K562 (cell line): Measurements from ENCODE around the gene GLI1. TPM values are rescaled to one million over a fixed set of nuclear protein-coding genes. Genes with fewer than 3 reads are reported as not detected.

Source experiments
- NFRKB ChIP-seq: fragments of 450-650 bp; IDR thresholded peaks from 2 replicates; pipeline ENCODE4 v1.6.1; 2016; ENCODE audit warnings: low read depth
- PCBP1 ChIP-seq: fragments of 200-400 bp; formaldehyde crosslinking; IDR thresholded peaks from 2 replicates; pipeline ENCODE4 v1.6.1; 2018; ENCODE audit warnings: mild to moderate bottlenecking, low read depth, low read length; ENCODE audit not compliant: poor library complexity, severe bottlenecking
- SNIP1 ChIP-seq: fragments of 450-650 bp; IDR thresholded peaks from 2 replicates; pipeline ENCODE4 v1.7.1; 2017; ENCODE audit warnings: low read depth, mild to moderate bottlenecking
- TGIF2 ChIP-seq: sonication (generic); formaldehyde crosslinking; IDR thresholded peaks from 2 replicates; pipeline ENCODE4 v1.8.1; 2022; ENCODE audit warnings: mild to moderate bottlenecking, missing genetic modification reagents, moderate library complexity
- ZNF239 ChIP-seq: fragments of 250-450 bp; sonication (Bioruptor Pico); IDR thresholded peaks from 2 replicates; pipeline ENCODE4 v1.4.0; 2020; ENCODE audit warnings: mild to moderate bottlenecking
- polyA plus RNA-seq, 8 experiments: library from polyadenylated mRNA; depleted of rRNA in 4 of 8; stranded (reverse) in 5 of 8; unstranded in 3 of 8; fragments of >200 nt; fragmentation: Nextera tagmentation in 2 of 8; fragmentation: Illumina TruSeq in 1 of 8; extraction: Ambion mirVana in 2 of 8; extraction: Trizol in 1 of 8; gene quantifications; 2 replicates each; pipeline versions ENCODE4 v1.2.1 to v1.2.3, GENCODE V29; 2011 to 2014; ENCODE audit warnings: inconsistent platforms in 1 of 8, missing spikeins in 1 of 8
- total RNA-seq, 7 experiments: library from RNA; depleted of rRNA in 6 of 7; stranded (reverse); fragments of >200 nt in 6 of 7; fragmentation: Illumina TruSeq in 2 of 7; extraction: Trizol in 2 of 7; gene quantifications; 2 replicates each; pipeline versions ENCODE4 v1.2.1 to v1.2.3, GENCODE V29; 2011 to 2021; ENCODE audit warnings: low replicate concordance in 1 of 7
- TF ChIP-seq, protein P1 (sequence below), 2 experiments: fragments of 150-350 bp in 1 of 2; IDR thresholded peaks; 2 replicates each; pipeline ENCODE4 v1.6.1; 2012 to 2016; ENCODE audit warnings: low read depth in 2 of 2, low read length in 2 of 2, mild to moderate bottlenecking in 1 of 2, moderate library complexity in 1 of 2
- TF ChIP-seq, protein P2 (sequence below): fragments of 250-450 bp; sonication (Bioruptor Pico); IDR thresholded peaks from 2 replicates; pipeline ENCODE4 v1.4.0; 2020
- TF ChIP-seq, protein P3 (sequence below): fragments of 450-650 bp; IDR thresholded peaks from 2 replicates; pipeline ENCODE4 v1.6.1; 2017; ENCODE audit warnings: antibody characterized with exemption, mild to moderate bottlenecking
- TF ChIP-seq, protein P4 (sequence below): fragments of 450-650 bp; formaldehyde crosslinking; IDR thresholded peaks from 2 replicates; pipeline ENCODE4 v1.4.0; 2020; ENCODE audit warnings: mild to moderate bottlenecking

GLI1 gene
- total and polyA plus RNA-seq, 9 of the 15 experiments (the other 6 are each of a cell fraction or from before 2014, with no cell fraction given): 0.24 to 3.7 (median 0.61) TPM

DNA sequence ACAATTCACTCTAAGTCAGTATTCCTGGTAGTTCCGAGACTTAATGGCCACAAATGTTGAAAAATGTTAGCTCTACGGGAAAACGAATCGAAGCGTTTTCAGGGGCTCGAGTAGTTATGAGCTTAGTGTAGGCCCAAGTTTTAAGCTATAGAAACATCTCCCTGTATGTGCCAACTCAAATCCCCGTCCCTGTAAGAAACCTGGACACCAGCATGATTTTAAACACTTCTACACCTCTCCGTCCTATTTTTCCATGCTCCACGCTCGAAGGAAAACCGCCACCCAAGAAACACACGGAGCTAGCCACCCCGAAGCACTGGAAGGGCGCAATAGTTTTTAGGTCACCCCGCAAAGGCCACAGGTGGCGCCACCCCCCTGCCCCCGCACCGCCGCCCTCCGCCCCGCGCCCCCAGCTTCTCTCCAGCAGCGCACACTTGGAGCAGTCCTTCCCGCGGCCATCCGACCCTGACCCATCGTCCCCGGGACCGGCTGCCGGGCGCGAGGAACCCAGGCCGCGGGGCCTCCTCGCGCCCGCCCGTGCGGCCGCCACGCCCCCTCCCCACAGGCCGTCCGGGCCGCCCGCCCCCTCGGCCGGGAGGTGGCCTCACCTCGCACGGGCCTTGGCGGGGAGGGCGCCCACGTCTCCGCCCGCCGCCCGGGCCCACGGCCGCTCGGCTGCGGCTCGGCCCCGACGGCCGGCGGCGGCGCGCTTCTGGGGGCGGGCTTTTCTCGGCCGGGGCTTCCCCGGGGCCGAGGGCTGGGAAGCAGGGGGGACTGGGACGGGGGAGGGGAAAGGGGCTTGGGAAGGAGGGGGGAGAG, 29.3 kb upstream of the GLI1 start (continued):
- TF ChIP-seq, protein P1, sequence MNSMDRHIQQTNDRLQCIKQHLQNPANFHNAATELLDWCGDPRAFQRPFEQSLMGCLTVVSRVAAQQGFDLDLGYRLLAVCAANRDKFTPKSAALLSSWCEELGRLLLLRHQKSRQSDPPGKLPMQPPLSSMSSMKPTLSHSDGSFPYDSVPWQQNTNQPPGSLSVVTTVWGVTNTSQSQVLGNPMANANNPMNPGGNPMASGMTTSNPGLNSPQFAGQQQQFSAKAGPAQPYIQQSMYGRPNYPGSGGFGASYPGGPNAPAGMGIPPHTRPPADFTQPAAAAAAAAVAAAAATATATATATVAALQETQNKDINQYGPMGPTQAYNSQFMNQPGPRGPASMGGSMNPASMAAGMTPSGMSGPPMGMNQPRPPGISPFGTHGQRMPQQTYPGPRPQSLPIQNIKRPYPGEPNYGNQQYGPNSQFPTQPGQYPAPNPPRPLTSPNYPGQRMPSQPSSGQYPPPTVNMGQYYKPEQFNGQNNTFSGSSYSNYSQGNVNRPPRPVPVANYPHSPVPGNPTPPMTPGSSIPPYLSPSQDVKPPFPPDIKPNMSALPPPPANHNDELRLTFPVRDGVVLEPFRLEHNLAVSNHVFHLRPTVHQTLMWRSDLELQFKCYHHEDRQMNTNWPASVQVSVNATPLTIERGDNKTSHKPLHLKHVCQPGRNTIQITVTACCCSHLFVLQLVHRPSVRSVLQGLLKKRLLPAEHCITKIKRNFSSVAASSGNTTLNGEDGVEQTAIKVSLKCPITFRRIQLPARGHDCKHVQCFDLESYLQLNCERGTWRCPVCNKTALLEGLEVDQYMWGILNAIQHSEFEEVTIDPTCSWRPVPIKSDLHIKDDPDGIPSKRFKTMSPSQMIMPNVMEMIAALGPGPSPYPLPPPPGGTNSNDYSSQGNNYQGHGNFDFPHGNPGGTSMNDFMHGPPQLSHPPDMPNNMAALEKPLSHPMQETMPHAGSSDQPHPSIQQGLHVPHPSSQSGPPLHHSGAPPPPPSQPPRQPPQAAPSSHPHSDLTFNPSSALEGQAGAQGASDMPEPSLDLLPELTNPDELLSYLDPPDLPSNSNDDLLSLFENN (IDR thresholded peaks at IDR 0.05; ENCODE audit: low read depth in 2 of 2, low read length in 2 of 2): no peak
- TF ChIP-seq, protein P2, sequence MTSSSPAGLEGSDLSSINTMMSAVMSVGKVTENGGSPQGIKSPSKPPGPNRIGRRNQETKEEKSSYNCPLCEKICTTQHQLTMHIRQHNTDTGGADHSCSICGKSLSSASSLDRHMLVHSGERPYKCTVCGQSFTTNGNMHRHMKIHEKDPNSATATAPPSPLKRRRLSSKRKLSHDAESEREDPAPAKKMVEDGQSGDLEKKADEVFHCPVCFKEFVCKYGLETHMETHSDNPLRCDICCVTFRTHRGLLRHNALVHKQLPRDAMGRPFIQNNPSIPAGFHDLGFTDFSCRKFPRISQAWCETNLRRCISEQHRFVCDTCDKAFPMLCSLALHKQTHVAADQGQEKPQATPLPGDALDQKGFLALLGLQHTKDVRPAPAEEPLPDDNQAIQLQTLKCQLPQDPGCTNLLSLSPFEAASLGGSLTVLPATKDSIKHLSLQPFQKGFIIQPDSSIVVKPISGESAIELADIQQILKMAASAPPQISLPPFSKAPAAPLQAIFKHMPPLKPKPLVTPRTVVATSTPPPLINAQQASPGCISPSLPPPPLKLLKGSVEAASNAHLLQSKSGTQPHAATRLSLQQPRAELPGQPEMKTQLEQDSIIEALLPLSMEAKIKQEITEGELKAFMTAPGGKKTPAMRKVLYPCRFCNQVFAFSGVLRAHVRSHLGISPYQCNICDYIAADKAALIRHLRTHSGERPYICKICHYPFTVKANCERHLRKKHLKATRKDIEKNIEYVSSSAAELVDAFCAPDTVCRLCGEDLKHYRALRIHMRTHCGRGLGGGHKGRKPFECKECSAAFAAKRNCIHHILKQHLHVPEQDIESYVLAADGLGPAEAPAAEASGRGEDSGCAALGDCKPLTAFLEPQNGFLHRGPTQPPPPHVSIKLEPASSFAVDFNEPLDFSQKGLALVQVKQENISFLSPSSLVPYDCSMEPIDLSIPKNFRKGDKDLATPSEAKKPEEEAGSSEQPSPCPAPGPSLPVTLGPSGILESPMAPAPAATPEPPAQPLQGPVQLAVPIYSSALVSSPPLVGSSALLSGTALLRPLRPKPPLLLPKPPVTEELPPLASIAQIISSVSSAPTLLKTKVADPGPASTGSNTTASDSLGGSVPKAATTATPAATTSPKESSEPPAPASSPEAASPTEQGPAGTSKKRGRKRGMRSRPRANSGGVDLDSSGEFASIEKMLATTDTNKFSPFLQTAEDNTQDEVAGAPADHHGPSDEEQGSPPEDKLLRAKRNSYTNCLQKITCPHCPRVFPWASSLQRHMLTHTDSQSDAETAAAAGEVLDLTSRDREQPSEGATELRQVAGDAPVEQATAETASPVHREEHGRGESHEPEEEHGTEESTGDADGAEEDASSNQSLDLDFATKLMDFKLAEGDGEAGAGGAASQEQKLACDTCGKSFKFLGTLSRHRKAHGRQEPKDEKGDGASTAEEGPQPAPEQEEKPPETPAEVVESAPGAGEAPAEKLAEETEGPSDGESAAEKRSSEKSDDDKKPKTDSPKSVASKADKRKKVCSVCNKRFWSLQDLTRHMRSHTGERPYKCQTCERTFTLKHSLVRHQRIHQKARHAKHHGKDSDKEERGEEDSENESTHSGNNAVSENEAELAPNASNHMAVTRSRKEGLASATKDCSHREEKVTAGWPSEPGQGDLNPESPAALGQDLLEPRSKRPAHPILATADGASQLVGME (CRISPR knock-in tag): no peak
- TF ChIP-seq NFRKB (peak; percentile 76; the same call in 1 of the 2 replicates), SNIP1 (no peak), ZNF239 (CRISPR knock-in tag) (no peak), PCBP1 (no peak), TGIF2 (CRISPR knock-in tag) (no peak)
- TF ChIP-seq, protein P3, sequence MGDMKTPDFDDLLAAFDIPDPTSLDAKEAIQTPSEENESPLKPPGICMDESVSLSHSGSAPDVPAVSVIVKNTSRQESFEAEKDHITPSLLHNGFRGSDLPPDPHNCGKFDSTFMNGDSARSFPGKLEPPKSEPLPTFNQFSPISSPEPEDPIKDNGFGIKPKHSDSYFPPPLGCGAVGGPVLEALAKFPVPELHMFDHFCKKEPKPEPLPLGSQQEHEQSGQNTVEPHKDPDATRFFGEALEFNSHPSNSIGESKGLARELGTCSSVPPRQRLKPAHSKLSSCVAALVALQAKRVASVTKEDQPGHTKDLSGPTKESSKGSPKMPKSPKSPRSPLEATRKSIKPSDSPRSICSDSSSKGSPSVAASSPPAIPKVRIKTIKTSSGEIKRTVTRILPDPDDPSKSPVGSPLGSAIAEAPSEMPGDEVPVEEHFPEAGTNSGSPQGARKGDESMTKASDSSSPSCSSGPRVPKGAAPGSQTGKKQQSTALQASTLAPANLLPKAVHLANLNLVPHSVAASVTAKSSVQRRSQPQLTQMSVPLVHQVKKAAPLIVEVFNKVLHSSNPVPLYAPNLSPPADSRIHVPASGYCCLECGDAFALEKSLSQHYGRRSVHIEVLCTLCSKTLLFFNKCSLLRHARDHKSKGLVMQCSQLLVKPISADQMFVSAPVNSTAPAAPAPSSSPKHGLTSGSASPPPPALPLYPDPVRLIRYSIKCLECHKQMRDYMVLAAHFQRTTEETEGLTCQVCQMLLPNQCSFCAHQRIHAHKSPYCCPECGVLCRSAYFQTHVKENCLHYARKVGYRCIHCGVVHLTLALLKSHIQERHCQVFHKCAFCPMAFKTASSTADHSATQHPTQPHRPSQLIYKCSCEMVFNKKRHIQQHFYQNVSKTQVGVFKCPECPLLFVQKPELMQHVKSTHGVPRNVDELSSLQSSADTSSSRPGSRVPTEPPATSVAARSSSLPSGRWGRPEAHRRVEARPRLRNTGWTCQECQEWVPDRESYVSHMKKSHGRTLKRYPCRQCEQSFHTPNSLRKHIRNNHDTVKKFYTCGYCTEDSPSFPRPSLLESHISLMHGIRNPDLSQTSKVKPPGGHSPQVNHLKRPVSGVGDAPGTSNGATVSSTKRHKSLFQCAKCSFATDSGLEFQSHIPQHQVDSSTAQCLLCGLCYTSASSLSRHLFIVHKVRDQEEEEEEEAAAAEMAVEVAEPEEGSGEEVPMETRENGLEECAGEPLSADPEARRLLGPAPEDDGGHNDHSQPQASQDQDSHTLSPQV: 0 out of 2 replicates have a peak, but pooled peaks have one; percentile 21
- TF ChIP-seq, protein P4, sequence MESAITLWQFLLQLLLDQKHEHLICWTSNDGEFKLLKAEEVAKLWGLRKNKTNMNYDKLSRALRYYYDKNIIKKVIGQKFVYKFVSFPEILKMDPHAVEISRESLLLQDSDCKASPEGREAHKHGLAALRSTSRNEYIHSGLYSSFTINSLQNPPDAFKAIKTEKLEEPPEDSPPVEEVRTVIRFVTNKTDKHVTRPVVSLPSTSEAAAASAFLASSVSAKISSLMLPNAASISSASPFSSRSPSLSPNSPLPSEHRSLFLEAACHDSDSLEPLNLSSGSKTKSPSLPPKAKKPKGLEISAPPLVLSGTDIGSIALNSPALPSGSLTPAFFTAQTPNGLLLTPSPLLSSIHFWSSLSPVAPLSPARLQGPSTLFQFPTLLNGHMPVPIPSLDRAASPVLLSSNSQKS: no peak
